BLaER1 (cell line): ENCODE measurements around the gene AP2B1.

ENCODE experiments used
- H3K27ac ChIP-seq: shearing (Covaris generic); formaldehyde crosslinking; 2 replicates; pipeline ENCODE4 v1.8.1; 2022
- H3K27me3 ChIP-seq: shearing (Covaris generic); formaldehyde crosslinking; 2 replicates; pipeline ENCODE4 v1.8.1; 2022
- H3K36me3 ChIP-seq: shearing (Covaris generic); formaldehyde crosslinking; 2 replicates; pipeline ENCODE4 v1.8.1; 2022
- H3K4me1 ChIP-seq: shearing (Covaris generic); formaldehyde crosslinking; 2 replicates; pipeline ENCODE4 v1.8.1; 2022
- H3K4me2 ChIP-seq: shearing (Covaris generic); formaldehyde crosslinking; 2 replicates; pipeline ENCODE4 v1.8.1; 2022
- H3K4me3 ChIP-seq: shearing (Covaris generic); formaldehyde crosslinking; 2 replicates; pipeline ENCODE4 v1.8.1; 2022
- H3K9ac ChIP-seq: shearing (Covaris generic); formaldehyde crosslinking; 2 replicates; pipeline ENCODE4 v1.8.1; 2022
- H3K9me3 ChIP-seq: shearing (Covaris generic); formaldehyde crosslinking; 2 replicates; pipeline ENCODE4 v1.8.1; 2022
- H4K20me1 ChIP-seq: shearing (Covaris generic); formaldehyde crosslinking; 2 replicates; pipeline ENCODE4 v1.8.1; 2022
- Cebpa-rat ChIP-seq: shearing (Covaris generic); IDR thresholded peaks from 2 replicates; pipeline ENCODE4 v1.8.1; 2022

AP2B1 gene

DNA sequence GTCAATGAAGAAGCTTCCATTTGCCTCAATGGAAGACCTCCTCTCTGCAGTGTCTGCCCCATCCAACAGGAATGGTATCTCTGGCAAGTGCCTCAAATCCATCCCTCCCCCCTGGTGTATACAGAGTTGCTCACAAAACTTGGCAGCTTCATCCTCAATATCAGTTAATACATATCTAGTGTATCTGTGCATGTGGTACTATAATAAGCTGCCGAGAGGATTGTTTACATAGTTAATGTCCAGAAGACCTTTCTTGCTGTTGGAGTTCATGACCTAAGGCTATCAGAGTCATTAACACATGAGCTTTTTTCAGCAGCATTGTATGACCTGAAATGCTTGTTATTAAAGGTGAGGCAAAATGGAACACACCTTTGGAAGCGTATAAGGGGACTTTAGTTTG is 130.4 kb downstream of the AP2B1 start:
- no peak for TF ChIP-seq Cebpa-rat
- H3K4me3 ChIP-seq: no peak overlapping the region
- H3K4me2 ChIP-seq: no peak overlapping the region
- no peak overlapping the region for H3K9ac ChIP-seq
- H3K9me3 ChIP-seq: no peaks in the 10 kb centered on the region
- 0 out of 2 replicates have a peak, but pooled peaks cover 14% of the 10 kb centered on the region for H4K20me1 ChIP-seq
- no peaks in the 10 kb centered on the region for H3K27me3 ChIP-seq
- H3K4me1 ChIP-seq: peaks cover 11% of the 10 kb centered on the region
- H3K36me3 ChIP-seq: peaks cover 91% of the 10 kb centered on the region
- H3K27ac ChIP-seq: no peak overlapping the region

DNA sequence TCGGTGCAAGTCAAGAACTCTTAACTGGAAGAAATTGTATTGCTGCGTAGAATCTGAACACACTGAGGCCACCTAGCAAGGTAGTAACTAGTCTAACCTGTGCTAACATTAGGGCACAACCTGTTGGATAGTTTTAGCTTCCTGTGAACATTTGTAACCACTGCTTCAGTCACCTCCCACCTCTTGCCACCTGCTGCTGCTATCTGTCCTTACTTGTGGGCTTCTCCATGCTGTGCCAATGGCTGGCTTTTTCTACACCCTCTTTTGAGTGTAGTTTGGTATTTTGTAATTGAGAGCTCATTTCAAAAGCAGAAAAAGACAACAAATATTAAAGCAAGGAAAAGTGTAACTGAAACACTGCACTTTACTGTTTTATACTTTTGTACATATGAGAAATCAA is 136.6 kb downstream of the AP2B1 start:
- no peak overlapping the region for H3K9ac ChIP-seq
- no peaks in the 10 kb centered on the region for H3K9me3 ChIP-seq
- no peak overlapping the region for H3K27ac ChIP-seq
- H3K4me1 ChIP-seq: peaks cover 19% of the 10 kb centered on the region
- H3K27me3 ChIP-seq: no peaks in the 10 kb centered on the region
- no peak overlapping the region for H3K4me3 ChIP-seq
- no peak for TF ChIP-seq Cebpa-rat
- H4K20me1 ChIP-seq: 0 out of 2 replicates have a peak, but pooled peaks cover 9% of the 10 kb centered on the region
- H3K4me2 ChIP-seq: no peak overlapping the region
- peaks cover 84% of the 10 kb centered on the region for H3K36me3 ChIP-seq

DNA sequence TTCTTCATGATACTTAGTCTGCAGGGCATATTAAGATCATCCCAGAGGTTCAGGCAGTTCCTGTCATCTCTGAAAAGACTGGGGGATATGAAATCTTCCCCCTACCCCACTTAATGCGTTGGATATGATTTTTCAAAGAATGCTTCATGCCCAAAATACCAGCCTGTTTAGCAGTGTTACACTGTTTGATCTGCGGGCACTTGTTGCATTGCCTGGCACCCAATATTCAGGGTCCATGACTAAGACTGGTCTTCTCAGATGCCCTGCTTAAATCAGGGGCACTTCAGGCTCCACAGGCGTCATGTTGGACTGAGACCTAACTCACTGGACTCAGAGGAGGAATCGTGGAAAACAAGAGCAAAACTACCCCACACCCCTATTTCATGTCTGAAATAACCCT is 137.9 kb downstream of the AP2B1 start:
- H3K9me3 ChIP-seq: no peaks in the 10 kb centered on the region
- H3K9ac ChIP-seq: no peak overlapping the region
- peaks cover 15% of the 10 kb centered on the region; the same call in 1 of the 2 replicates for H4K20me1 ChIP-seq
- TF ChIP-seq Cebpa-rat: no peak
- peaks cover 82% of the 10 kb centered on the region for H3K36me3 ChIP-seq
- peaks cover 22% of the 10 kb centered on the region for H3K4me1 ChIP-seq
- no peak overlapping the region for H3K27ac ChIP-seq
- H3K4me2 ChIP-seq: no peak overlapping the region
- H3K4me3 ChIP-seq: no peak overlapping the region
- H3K27me3 ChIP-seq: no peaks in the 10 kb centered on the region

DNA sequence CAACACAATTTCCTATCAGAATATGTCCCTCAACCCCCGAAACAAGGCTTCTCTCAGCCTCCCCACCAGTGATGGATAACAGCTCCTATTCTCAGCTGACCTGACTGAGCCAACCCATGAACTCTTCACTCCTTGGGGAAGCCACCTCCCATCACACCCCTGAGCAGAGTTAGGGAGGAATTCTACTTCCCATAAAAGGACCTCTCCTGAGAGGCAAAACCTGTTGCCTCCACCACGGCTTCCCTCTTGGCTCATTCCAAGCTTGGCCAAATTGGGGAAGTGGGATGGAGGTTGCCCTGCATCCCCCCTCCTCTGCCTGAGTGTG is 138.6 kb downstream of the AP2B1 start:
- Histone ChIP-seq H3K4me2 (peak overlapping the region; percentile 67; the same call in 1 of the 2 replicates), H3K9ac (no peak overlapping the region), H3K36me3 (peaks cover 79% of the 10 kb centered on the region), H3K27me3 (no peaks in the 10 kb centered on the region), H3K9me3 (no peaks in the 10 kb centered on the region), H3K27ac (no peak overlapping the region), H4K20me1 (peaks cover 15% of the 10 kb centered on the region; the same call in 1 of the 2 replicates), H3K4me1 (peaks cover 29% of the 10 kb centered on the region), H3K4me3 (no peak overlapping the region)
- no peak for TF ChIP-seq Cebpa-rat

DNA sequence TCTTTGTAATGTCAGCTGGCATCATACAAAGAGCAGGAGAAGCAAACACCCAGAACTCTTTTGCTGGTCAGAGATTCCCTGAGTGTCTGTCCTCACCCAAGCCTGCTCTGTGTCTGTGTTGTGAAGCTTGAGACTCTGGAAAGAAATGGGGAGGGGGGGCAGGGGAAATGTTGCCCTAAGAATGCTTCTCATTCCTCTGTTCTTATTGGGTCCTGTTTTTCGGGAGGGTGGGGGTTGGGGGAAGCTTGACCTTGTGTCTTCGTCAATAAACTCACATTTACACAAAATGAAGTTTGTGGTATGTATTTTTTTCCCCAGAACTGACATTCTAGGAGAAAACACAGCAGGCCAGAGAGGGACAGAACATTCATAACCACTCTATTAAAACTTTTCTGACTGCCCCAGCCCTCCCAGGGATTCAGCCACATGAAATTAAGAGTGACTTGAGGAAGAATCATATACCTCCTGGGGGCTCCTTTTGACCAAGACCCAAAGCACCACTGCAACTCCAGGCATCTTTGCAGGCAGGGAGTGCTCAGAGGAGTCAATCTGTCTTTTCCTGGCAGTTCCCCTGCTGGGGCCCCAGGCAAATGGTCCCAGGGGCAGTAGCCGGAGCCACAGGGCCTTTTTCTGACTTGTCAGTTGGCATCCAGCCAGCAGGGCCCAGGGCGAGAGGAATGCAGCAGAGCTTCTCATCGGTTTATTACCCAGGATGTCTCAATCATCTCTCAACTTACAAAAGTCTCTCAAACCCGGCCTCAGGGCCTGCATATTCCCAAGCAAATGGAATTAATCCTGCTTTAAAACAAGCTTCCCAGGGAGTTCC is 139.2 kb downstream of the AP2B1 start:
- Histone ChIP-seq H3K36me3 (peaks cover 73% of the 10 kb centered on the region), H4K20me1 (peaks cover 15% of the 10 kb centered on the region; the same call in 1 of the 2 replicates), H3K4me3 (no peak overlapping the region), H3K9ac (peak overlapping the region; percentile 50; the same call in 1 of the 2 replicates), H3K9me3 (no peaks in the 10 kb centered on the region), H3K27ac (peak overlapping the region; percentile 40; the same call in 1 of the 2 replicates), H3K4me1 (peaks cover 35% of the 10 kb centered on the region), H3K4me2 (peak overlapping the region; percentile 67), H3K27me3 (no peaks in the 10 kb centered on the region)
- no peak for TF ChIP-seq Cebpa-rat

DNA sequence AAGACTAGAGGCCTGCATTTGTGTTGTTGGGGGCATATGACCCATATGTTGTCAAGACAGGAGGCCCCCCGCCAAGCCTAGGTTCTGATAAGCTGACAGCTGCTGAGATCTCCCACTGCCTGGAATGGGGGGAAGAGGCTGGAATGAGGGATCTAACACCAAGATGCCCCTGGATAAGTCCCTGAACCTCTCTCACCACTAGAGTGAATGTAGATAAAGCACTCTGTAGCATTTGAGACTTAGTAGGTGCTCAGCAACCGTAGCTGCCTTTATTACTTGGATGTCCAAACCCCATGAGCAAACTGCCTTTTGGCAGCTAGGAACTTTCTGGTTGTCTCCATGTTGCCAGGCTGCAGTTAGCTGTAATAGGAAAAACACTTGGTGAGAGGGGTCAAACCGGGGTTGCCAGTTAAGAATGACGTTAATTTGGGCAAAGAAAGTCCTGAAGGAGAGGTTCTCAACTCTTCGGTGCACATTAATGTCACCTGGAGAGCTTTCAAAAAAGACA is 139.9 kb downstream of the AP2B1 start:
- Histone ChIP-seq H3K9ac (no peak overlapping the region), H3K4me1 (peaks cover 36% of the 10 kb centered on the region), H3K36me3 (peaks cover 66% of the 10 kb centered on the region), H4K20me1 (peaks cover 15% of the 10 kb centered on the region; the same call in 1 of the 2 replicates), H3K9me3 (no peaks in the 10 kb centered on the region), H3K27ac (0 out of 2 replicates have a peak overlapping the region, but pooled peaks have one; percentile 40), H3K4me3 (no peak overlapping the region), H3K27me3 (no peaks in the 10 kb centered on the region), H3K4me2 (peak overlapping the region; percentile 67)
- no peak for TF ChIP-seq Cebpa-rat

DNA sequence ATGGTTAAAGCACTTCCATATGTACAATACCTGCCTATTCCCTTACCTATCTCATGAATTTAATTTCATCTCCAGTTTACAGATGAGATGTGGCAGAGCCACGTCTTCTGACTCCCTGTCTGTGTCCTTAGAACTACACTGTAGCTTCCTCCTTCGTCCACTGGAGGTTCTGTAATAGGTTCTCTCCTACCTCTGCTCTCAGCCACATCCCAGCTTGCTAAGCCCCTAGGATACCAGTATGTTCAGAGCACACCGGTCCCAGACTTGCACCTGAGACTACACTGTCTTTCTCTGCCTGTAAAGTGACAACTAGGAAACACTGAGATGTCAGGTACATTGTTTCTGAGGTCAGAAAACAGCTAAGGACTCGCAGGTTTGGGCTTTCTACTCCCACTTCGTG is 140.5 kb downstream of the AP2B1 start:
- H4K20me1 ChIP-seq: peaks cover 21% of the 10 kb centered on the region
- peaks cover 42% of the 10 kb centered on the region for H3K4me1 ChIP-seq
- H3K27me3 ChIP-seq: no peaks in the 10 kb centered on the region
- no peak overlapping the region for H3K4me2 ChIP-seq
- H3K4me3 ChIP-seq: no peak overlapping the region
- no peaks in the 10 kb centered on the region for H3K9me3 ChIP-seq
- TF ChIP-seq Cebpa-rat: no peak
- peaks cover 62% of the 10 kb centered on the region for H3K36me3 ChIP-seq
- H3K27ac ChIP-seq: no peak overlapping the region
- H3K9ac ChIP-seq: no peak overlapping the region

DNA sequence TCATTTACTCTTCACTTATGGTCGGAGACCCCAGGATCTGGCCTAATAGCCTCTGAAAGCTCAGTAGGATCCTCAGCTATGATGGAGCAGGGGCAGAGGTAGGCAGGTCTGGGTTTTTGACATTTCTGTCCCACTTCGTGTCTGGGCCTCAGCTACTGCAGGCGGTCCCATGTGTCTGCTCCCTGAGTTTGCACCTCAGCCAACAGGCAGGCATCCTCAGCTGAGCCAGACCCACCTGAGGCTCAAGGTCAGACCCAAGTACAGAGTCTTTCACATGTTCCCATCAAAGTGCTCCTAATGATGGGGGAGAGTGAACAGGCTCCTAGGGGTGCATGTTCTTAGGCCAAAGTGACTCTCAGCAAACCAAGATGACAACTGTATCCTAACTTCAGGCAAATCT is 141.4 kb downstream of the AP2B1 start:
- Histone ChIP-seq H4K20me1 (peaks cover 30% of the 10 kb centered on the region), H3K9me3 (no peaks in the 10 kb centered on the region), H3K9ac (no peak overlapping the region), H3K4me3 (no peak overlapping the region), H3K4me1 (peaks cover 52% of the 10 kb centered on the region), H3K4me2 (no peak overlapping the region), H3K27ac (no peak overlapping the region), H3K27me3 (no peaks in the 10 kb centered on the region), H3K36me3 (peaks cover 53% of the 10 kb centered on the region)
- no peak for TF ChIP-seq Cebpa-rat

DNA sequence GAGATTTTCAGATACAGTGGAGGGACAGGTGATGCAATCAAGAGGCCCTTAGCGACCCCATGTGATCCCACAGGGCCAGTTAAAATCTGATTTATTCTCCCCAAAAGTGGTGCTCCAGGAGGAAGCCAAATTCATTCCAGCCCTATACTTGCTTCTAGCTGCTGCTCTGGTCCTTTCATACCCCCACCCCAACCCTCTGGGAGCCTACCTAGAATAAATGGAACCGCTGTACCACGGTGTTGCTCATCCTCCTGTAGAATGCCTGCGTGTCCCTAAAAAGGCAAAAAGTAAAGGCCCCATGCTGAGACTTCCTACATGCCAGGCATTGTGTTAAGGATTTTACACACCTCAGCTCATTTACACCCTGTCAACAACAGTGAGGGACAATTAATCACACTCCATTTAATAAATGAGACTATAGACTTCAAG is 142.3 kb downstream of the AP2B1 start:
- peaks cover 44% of the 10 kb centered on the region for H3K36me3 ChIP-seq
- H3K4me3 ChIP-seq: no peak overlapping the region
- no peak overlapping the region for H3K27ac ChIP-seq
- H3K4me2 ChIP-seq: no peak overlapping the region
- H3K9me3 ChIP-seq: no peaks in the 10 kb centered on the region
- peaks cover 55% of the 10 kb centered on the region for H3K4me1 ChIP-seq
- no peaks in the 10 kb centered on the region for H3K27me3 ChIP-seq
- H4K20me1 ChIP-seq: peaks cover 39% of the 10 kb centered on the region
- no peak overlapping the region for H3K9ac ChIP-seq
- no peak for TF ChIP-seq Cebpa-rat

DNA sequence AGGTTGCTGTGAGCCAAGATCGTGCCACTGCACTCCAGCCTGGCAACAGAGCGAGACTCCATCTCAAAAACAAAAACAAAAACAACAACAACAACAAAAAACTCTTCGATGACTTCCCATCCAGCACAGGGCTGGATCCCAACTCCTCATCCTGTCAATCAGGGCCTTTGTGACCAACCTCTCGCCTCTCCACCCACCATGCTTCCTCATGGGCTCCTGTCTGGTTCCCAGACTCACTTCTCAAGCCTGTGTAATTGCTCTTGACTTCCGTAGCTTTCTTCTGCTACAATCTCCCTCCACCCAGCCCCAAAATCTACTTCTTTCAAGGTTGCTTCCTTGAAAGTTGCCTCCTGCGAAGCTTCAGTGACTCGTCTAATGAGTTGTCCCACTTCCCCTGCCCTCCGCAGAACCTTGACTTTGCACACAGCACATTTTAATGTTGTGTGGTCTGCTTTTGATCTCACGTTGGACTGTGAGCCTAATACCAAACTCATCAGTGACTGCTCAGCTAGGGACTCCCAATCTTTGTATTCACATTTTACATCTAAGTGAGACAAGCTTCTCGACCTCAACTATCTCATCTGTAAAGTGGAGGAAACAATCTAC is 143.4 kb downstream of the AP2B1 start:
- peak overlapping the region; percentile 86 for H3K4me2 ChIP-seq
- no peak overlapping the region for H3K9ac ChIP-seq
- no peak for TF ChIP-seq Cebpa-rat

More for the DNA sequence above, 143.4 kb downstream of the AP2B1 start:
- H3K27me3 ChIP-seq: no peaks in the 10 kb centered on the region
- peaks cover 33% of the 10 kb centered on the region for H3K36me3 ChIP-seq
- H3K9me3 ChIP-seq: no peaks in the 10 kb centered on the region
- no peak overlapping the region for H3K4me3 ChIP-seq
- peaks cover 48% of the 10 kb centered on the region for H4K20me1 ChIP-seq
- no peak overlapping the region for H3K27ac ChIP-seq
- peaks cover 52% of the 10 kb centered on the region for H3K4me1 ChIP-seq
